H1 (cell line): ENCODE measurements around the gene MACROD2.

Source experiments
- ATF2 ChIP-seq: IDR thresholded peaks from 2 replicates; pipeline ENCODE4 v1.6.1; 2012; ENCODE audit warnings: low read length, inconsistent platforms
- ATF3 ChIP-seq: IDR thresholded peaks from 2 replicates; pipeline ENCODE4 v1.6.1; 2011; ENCODE audit warnings: low read depth, mild to moderate bottlenecking, low read length; ENCODE audit not compliant: insufficient read depth
- CREB1 ChIP-seq: IDR thresholded peaks from 2 replicates; pipeline ENCODE4 v1.6.1; 2012; ENCODE audit warnings: inconsistent platforms
- CTCF ChIP-seq, 3 experiments: IDR thresholded peaks; 1 replicate in 2 of 3; 2 replicates in 1 of 3; pipeline versions ENCODE4 v1.5.1 to v1.6.1; 2011; ENCODE audit warnings: low read length in 3 of 3, mild to moderate bottlenecking in 3 of 3, inconsistent platforms in 2 of 3, low read depth in 1 of 3, moderate library complexity in 1 of 3; ENCODE audit not compliant: insufficient read depth in 1 of 3; ENCODE audit errors: control extremely low read depth in 1 of 3
- EZH2 ChIP-seq: fragments of 200-600 bp; sonication (generic); IDR thresholded peaks from 2 replicates; pipeline ENCODE4 v1.7.1; 2012; ENCODE audit warnings: low read depth, mild to moderate bottlenecking, moderate library complexity, low read length, inconsistent platforms; ENCODE audit not compliant: severe bottlenecking
- FOSL1 ChIP-seq: IDR thresholded peaks from 2 replicates; pipeline ENCODE4 v1.6.1; 2011; ENCODE audit warnings: mild to moderate bottlenecking, low read depth, low read length, moderate library complexity; ENCODE audit not compliant: insufficient read depth
- JUND ChIP-seq: IDR thresholded peaks from 2 replicates; pipeline ENCODE4 v1.6.1; 2011; ENCODE audit warnings: mild to moderate bottlenecking, improper control_type of control experiment, low read length
- MAX ChIP-seq: IDR thresholded peaks from 2 replicates; pipeline ENCODE4 v1.6.1; 2012; ENCODE audit warnings: inconsistent platforms
- POLR2A ChIP-seq, 2 experiments: IDR thresholded peaks; 1 replicate in 1 of 2; 2 replicates in 1 of 2; pipeline ENCODE4 v1.6.1; 2011; ENCODE audit warnings: low read depth in 2 of 2, low read length in 2 of 2, mild to moderate bottlenecking in 2 of 2; ENCODE audit errors: control extremely low read depth in 1 of 2
- RBBP5 ChIP-seq: IDR thresholded peaks from 2 replicates; pipeline ENCODE4 v1.7.1; 2012; ENCODE audit warnings: low read depth, mild to moderate bottlenecking, inconsistent platforms, low read length, moderate library complexity, borderline replicate concordance
- TAF1 ChIP-seq: IDR thresholded peaks from 2 replicates; pipeline ENCODE4 v1.6.1; 2011; ENCODE audit warnings: mild to moderate bottlenecking, low read depth, low read length
- USF2 ChIP-seq: IDR thresholded peaks from 2 replicates; pipeline ENCODE4 v1.6.1; 2011; ENCODE audit warnings: low read length, improper control_type of control experiment

- no peak for TF ChIP-seq MAX
- no peak for TF ChIP-seq CREB1
- TF ChIP-seq CTCF (IDR thresholded peaks at IDR 0.05; ENCODE audit: control extremely low read depth in 1 of 3, insufficient read depth in 1 of 3, low read depth in 1 of 3, low read length in 3 of 3): no peak
- TF ChIP-seq EZH2: no peak
- no peak for TF ChIP-seq ATF3
- no peak for TF ChIP-seq ATF2
- TF ChIP-seq FOSL1: no peak
- TF ChIP-seq JUND: no peak
- TF ChIP-seq TAF1: no peak
- TF ChIP-seq USF2: no peak
- TF ChIP-seq RBBP5: no peak
- no peak for TF ChIP-seq POLR2A (IDR thresholded peaks at IDR 0.05; ENCODE audit: control extremely low read depth in 1 of 2, low read depth in 2 of 2, low read length in 2 of 2)
Observed at GRCh38 chr20:14815340-14815739, 820.0 kb downstream of the MACROD2 start.
